ENCODE data around the gene SLC26A1. TPM values are rescaled to one million over a fixed set of nuclear protein-coding genes. Genes with fewer than 3 reads are reported as not detected.
A peak's percentile ranks its signal among the peaks of the same experiment; 100 is the strongest.

The SLC26A1 gene
- total RNA-seq, 1 donor from 2014 or later: 0.75 TPM

DNA sequence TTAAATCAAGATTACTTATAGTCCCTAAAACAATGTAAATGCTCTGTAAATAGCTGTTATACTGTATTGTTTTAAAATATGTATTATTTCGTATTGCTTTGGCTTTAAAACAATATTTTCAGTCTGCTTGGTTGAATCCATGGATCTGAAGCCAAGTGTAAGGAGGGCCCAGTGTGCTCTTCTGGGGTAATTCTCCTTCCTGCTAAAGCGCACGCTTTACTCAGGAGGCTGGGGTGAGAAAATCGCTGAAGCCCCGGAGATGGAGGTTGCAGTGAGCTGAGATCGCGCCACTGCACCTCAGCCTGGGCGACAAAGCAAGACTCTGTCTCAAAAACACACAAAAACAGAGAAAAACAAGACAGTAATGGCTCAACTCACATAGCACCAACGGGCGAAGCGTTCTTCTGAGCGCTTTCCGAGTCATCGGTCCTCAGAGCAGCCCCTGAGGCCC is 6.8 kb downstream of the SLC26A1 start:
- H3K27me3 Mint-ChIP-seq (ENCODE audit: low read depth): no peaks in the 10 kb centered on the region
- TF ChIP-seq, protein P1, sequence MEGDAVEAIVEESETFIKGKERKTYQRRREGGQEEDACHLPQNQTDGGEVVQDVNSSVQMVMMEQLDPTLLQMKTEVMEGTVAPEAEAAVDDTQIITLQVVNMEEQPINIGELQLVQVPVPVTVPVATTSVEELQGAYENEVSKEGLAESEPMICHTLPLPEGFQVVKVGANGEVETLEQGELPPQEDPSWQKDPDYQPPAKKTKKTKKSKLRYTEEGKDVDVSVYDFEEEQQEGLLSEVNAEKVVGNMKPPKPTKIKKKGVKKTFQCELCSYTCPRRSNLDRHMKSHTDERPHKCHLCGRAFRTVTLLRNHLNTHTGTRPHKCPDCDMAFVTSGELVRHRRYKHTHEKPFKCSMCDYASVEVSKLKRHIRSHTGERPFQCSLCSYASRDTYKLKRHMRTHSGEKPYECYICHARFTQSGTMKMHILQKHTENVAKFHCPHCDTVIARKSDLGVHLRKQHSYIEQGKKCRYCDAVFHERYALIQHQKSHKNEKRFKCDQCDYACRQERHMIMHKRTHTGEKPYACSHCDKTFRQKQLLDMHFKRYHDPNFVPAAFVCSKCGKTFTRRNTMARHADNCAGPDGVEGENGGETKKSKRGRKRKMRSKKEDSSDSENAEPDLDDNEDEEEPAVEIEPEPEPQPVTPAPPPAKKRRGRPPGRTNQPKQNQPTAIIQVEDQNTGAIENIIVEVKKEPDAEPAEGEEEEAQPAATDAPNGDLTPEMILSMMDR (IDR thresholded peaks at IDR 0.05): no peak
- H3K4me1 Mint-ChIP-seq (ENCODE audit: low read depth): peaks cover 22% of the 10 kb centered on the region
- H3K27ac Mint-ChIP-seq (ENCODE audit: unreplicated experiment): peak overlapping the region; percentile 57
- peak overlapping the region; percentile 94 for H3K4me3 Mint-ChIP-seq (ENCODE audit: unreplicated experiment)
- H3K36me3 Mint-ChIP-seq (ENCODE audit: low read depth): peaks cover 1% of the 10 kb centered on the region
- H3K9me3 Mint-ChIP-seq (ENCODE audit: low read depth): no peaks in the 10 kb centered on the region
- DNase-seq (ENCODE audit: low spot score): no peak

DNA sequence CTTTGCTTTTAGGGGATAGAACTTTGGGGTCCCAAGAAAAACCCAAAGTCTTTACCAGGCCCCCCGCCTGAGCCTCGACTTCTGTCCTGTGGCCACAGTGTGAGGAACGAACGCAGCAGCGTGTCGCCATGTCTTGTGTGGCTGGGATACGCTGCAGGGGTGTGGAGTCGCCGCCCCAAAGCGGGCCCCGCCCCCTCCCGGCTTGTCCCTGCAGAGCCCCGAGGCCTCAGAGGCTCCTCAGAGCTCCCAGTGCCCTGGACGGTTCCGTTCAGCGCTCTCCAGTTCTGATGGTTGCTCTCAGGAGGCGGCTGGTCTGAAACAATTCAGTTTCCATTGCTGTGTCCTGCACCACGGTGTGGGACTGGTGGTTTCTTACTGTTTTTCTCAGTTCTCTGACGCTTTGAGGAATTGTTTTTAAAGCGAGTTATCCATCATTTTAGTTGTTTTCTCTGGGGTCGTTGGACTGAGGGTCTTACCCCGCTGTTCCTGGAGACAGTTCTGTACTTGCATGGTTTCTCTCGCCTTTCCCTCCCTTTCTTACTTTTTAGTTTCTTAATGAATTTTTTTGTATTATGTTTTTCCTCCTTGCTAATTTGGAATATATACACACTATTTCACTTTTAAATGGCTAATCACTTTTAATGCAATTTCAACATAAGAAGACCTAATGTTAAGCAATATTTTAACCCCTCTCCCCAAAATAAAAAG is 7.9 kb downstream of the SLC26A1 start:
- Mint-ChIP-seq H3K4me1 (ENCODE audit: low read depth) (peaks cover 22% of the 10 kb centered on the region), H3K4me3 (ENCODE audit: unreplicated experiment) (no peak overlapping the region), H3K36me3 (ENCODE audit: low read depth) (peaks cover 1% of the 10 kb centered on the region), H3K27me3 (ENCODE audit: low read depth) (no peaks in the 10 kb centered on the region), H3K27ac (ENCODE audit: unreplicated experiment) (no peak overlapping the region), H3K9me3 (ENCODE audit: low read depth) (no peaks in the 10 kb centered on the region)
- DNase-seq (ENCODE audit: low spot score): no peak
- TF ChIP-seq, protein P1 (IDR thresholded peaks at IDR 0.05): no peak

- TF ChIP-seq, protein P1 (IDR thresholded peaks at IDR 0.05): no peak
- Mint-ChIP-seq H3K4me1 (ENCODE audit: low read depth) (peaks cover 23% of the 10 kb centered on the region), H3K4me3 (ENCODE audit: unreplicated experiment) (no peak overlapping the region), H3K9me3 (ENCODE audit: low read depth) (no peaks in the 10 kb centered on the region), H3K27me3 (ENCODE audit: low read depth) (no peaks in the 10 kb centered on the region), H3K36me3 (ENCODE audit: low read depth) (peaks cover under 1% of the 10 kb centered on the region), H3K27ac (ENCODE audit: unreplicated experiment) (no peak overlapping the region)
- no peak for DNase-seq (ENCODE audit: low spot score)
Observed at GRCh38 chr4:984336-985054, 8.7 kb downstream of the SLC26A1 start.

DNA sequence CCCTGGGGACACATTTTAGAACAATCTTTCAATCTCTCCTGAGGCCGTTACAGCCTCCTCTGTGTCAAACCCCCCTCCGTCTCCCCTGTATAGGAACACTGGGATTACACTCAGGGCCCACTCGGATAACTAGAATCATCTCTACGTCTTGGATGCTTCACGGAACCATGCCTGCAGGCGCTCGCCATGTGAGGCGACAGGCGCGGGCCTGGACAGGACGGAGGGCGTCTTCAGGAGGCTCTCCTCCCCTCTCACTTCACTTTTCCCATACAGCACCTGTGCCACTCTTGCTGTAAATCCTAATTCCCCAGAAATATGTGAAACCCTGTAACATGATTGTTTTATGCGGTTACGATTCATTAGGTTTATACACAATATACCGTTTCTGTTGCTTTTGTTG is 10.4 kb downstream of the SLC26A1 start:
- Mint-ChIP-seq H3K27me3 (ENCODE audit: low read depth) (no peaks in the 10 kb centered on the region), H3K36me3 (ENCODE audit: low read depth) (no peaks in the 10 kb centered on the region), H3K4me3 (ENCODE audit: unreplicated experiment) (no peak overlapping the region)

DNA sequence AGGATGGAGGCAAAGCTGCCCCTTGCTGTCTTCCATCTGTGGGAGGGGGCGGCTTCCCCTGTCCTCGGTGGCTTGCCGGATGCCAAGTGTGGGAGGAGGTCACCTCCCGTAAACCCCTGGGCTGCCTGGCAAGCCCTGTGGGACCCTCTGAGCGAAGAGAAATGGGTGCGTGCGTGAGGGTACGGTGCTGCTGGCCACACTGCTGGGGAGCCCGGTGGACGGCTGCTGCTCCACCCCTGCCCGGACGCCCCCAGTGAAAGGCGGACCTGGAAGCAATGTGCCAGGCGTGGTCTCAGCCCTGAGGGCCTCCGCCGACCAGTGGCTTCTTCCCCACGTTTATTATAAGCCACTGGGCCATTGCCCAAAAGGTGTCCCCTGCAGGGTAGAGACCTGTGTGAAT is 10.9 kb downstream of the SLC26A1 start:
- Mint-ChIP-seq H3K4me3 (ENCODE audit: unreplicated experiment) (no peak overlapping the region), H3K9me3 (ENCODE audit: low read depth) (no peaks in the 10 kb centered on the region), H3K27me3 (ENCODE audit: low read depth) (no peaks in the 10 kb centered on the region), H3K36me3 (ENCODE audit: low read depth) (no peaks in the 10 kb centered on the region), H3K27ac (ENCODE audit: unreplicated experiment) (no peak overlapping the region), H3K4me1 (ENCODE audit: low read depth) (peaks cover 22% of the 10 kb centered on the region)
- DNase-seq (ENCODE audit: low spot score): no peak
- TF ChIP-seq, protein P1 (IDR thresholded peaks at IDR 0.05): no peak

More for the DNA sequence above, 10.4 kb downstream of the SLC26A1 start:
- DNase-seq (ENCODE audit: low spot score): no peak
- TF ChIP-seq, protein P1 (IDR thresholded peaks at IDR 0.05): no peak
- Mint-ChIP-seq H3K27ac (ENCODE audit: unreplicated experiment) (no peak overlapping the region), H3K4me1 (ENCODE audit: low read depth) (peaks cover 27% of the 10 kb centered on the region), H3K9me3 (ENCODE audit: low read depth) (no peaks in the 10 kb centered on the region)

Data from chondrocyte (in vitro differentiated cells).